Lower leg skin (tissue), 3 donors: ENCODE data around the gene EPC2.
"Not testable (repeated sequence)": the region's sequence is repeated elsewhere in the genome, so short reads cannot be mapped to it uniquely, and the experiment has no call there.

Source experiments
- POLR2A ChIP-seq, 2 donors: fragments of 450-650 bp; IDR thresholded peaks; one replicate each; pipeline ENCODE4 v1.6.1; 2016 to 2017; ENCODE audit warnings: antibody characterized with exemption in 2 of 2, mild to moderate bottlenecking in 1 of 2, moderate library complexity in 1 of 2
- TF ChIP-seq, protein P1 (sequence below), 3 donors: fragments of 450-650 bp; IDR thresholded peaks; one replicate each; pipeline ENCODE4 v1.5.1; 2016; ENCODE audit warnings: antibody characterized with exemption in 3 of 3, mild to moderate bottlenecking in 3 of 3, moderate library complexity in 2 of 3

DNA sequence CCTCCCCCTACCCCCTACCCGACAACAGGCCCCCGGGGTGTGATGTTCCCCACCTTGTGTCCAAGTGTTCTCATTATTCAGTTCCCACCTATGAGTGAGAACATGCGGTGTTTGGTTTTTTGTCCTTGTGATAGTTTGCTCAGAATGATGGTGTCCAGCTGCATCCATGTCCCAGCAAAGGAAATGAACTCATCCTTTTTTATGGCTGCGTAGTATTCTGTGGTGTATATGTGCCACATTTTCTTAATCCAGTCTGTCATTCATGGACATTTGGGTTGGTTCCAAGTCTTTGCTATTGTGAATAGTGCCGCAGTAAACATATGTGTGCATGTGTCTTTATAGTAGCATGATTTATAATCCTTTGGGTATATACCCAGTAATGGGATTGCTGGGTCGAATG, 37.3 kb downstream of the EPC2 start:
- not testable (repeated sequence) for TF ChIP-seq POLR2A (IDR thresholded peaks at IDR 0.05)
- TF ChIP-seq, protein P1, sequence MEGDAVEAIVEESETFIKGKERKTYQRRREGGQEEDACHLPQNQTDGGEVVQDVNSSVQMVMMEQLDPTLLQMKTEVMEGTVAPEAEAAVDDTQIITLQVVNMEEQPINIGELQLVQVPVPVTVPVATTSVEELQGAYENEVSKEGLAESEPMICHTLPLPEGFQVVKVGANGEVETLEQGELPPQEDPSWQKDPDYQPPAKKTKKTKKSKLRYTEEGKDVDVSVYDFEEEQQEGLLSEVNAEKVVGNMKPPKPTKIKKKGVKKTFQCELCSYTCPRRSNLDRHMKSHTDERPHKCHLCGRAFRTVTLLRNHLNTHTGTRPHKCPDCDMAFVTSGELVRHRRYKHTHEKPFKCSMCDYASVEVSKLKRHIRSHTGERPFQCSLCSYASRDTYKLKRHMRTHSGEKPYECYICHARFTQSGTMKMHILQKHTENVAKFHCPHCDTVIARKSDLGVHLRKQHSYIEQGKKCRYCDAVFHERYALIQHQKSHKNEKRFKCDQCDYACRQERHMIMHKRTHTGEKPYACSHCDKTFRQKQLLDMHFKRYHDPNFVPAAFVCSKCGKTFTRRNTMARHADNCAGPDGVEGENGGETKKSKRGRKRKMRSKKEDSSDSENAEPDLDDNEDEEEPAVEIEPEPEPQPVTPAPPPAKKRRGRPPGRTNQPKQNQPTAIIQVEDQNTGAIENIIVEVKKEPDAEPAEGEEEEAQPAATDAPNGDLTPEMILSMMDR (IDR thresholded peaks at IDR 0.05): not testable (repeated sequence)
